Activated CD4-positive, alpha-beta T cell treated with anti-CD3 and anti-CD28 coated beads, Interleukin-10, Interleukin-2, amounts not matched to agents 100 ng/mL and 50 ng/mL, durations not matched to agents 16 hours and 8 hours (primary cell): ENCODE data around the gene PCSK6.
"Not testable (repeated sequence)": the region's sequence is repeated elsewhere in the genome, so short reads cannot be mapped to it uniquely, and the experiment has no call there.

Experiments
- DNase-seq: peaks from one replicate; pipeline ENCODE4 v3.0.0-alpha.2; 2020

PCSK6 gene

GRCh38 chr15:101396484-101397261, 92.8 kb downstream of the PCSK6 start:
- DNase-seq, result no peak

GRCh38 chr15:101394654-101395053, 94.9 kb downstream of the PCSK6 start:
- no peak for DNase-seq

GRCh38 chr15:101394056-101394630, 95.4 kb downstream of the PCSK6 start:
- no peak for DNase-seq

GRCh38 chr15:101393172-101393571, 96.3 kb downstream of the PCSK6 start:
- DNase-seq, result no peak

- DNase-seq, result no peak
Measured at GRCh38 chr15:101391981-101392640, 97.4 kb downstream of the PCSK6 start.

GRCh38 chr15:101391431-101391830, 98.1 kb downstream of the PCSK6 start:
- DNase-seq, result no peak

GRCh38 chr15:101390462-101390861, 99.0 kb downstream of the PCSK6 start:
- no peak for DNase-seq

- no peak for DNase-seq
Measured at GRCh38 chr15:101390060-101390459, 99.4 kb downstream of the PCSK6 start.

- DNase-seq, result no peak
Measured at GRCh38 chr15:101389362-101389761, 100.1 kb downstream of the PCSK6 start.

GRCh38 chr15:101388046-101388445, 101.5 kb downstream of the PCSK6 start:
- DNase-seq, result no peak

- no peak for DNase-seq
Measured at GRCh38 chr15:101387574-101387973, 101.9 kb downstream of the PCSK6 start.

GRCh38 chr15:101386967-101387366, 102.5 kb downstream of the PCSK6 start:
- no peak for DNase-seq

GRCh38 chr15:101386006-101386405, 103.5 kb downstream of the PCSK6 start:
- no peak for DNase-seq

- DNase-seq, result no peak
Measured at GRCh38 chr15:101384276-101384675, 105.2 kb downstream of the PCSK6 start.

- DNase-seq, result no peak
Measured at GRCh38 chr15:101382544-101382943, 107.0 kb downstream of the PCSK6 start.

GRCh38 chr15:101381671-101382212, 107.8 kb downstream of the PCSK6 start:
- no peak for DNase-seq

- DNase-seq, result no peak
Measured at GRCh38 chr15:101380146-101380545, 109.4 kb downstream of the PCSK6 start.

- DNase-seq, result no peak
Measured at GRCh38 chr15:101379647-101380046, 109.9 kb downstream of the PCSK6 start.

GRCh38 chr15:101378879-101379278, 110.6 kb downstream of the PCSK6 start:
- no peak for DNase-seq

GRCh38 chr15:101378171-101378755, 111.2 kb downstream of the PCSK6 start:
- no peak for DNase-seq

- DNase-seq, result no peak
Measured at GRCh38 chr15:101376615-101377395, 112.7 kb downstream of the PCSK6 start.

- DNase-seq, result not testable (repeated sequence)
Measured at GRCh38 chr15:101375006-101375405, 114.5 kb downstream of the PCSK6 start.

GRCh38 chr15:101374326-101374725, 115.2 kb downstream of the PCSK6 start:
- DNase-seq, result no peak
